Measurements from ENCODE around the gene FGF14.

The FGF14 gene

DNA sequence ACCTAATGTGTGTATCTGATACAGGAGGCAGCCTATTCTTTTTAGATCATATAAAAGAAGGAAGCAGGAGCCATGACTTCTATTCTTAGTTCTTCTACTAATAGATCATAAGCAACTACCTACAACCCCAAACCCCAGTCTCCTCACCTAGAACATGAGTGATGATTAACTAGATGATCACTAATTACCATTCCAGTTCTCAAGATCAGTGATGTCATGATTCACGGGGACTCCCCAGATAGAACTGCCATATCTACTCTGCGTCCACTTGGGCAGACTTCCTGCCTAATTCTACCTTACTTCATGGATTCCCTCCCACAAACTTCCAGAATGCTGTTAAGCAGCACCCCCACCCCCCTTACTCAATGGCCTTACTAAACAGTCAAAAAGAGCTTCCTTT, 380.1 kb downstream of the FGF14 start:
- Histone ChIP-seq H3K36me3 (ENCODE audit: control insufficient read depth, insufficient read depth, low read length) (no peaks in the 10 kb centered on the region), H3K9me3 (ENCODE audit: control insufficient read depth, low read length) (no peaks in the 10 kb centered on the region), H3K27ac (no peak overlapping the region), H3K4me3 (ENCODE audit: low read depth, low read length) (no peak overlapping the region), H3K9ac (no peak overlapping the region), H3K79me2 (no peaks in the 10 kb centered on the region), H3K4me1 (no peaks in the 10 kb centered on the region), H2AFZ (no peak overlapping the region), H3K4me2 (ENCODE audit: low read length) (no peak overlapping the region), H3K27me3 (ENCODE audit: control insufficient read depth, insufficient read depth, low read length) (no peaks in the 10 kb centered on the region)
- TF ChIP-seq, protein P1, sequence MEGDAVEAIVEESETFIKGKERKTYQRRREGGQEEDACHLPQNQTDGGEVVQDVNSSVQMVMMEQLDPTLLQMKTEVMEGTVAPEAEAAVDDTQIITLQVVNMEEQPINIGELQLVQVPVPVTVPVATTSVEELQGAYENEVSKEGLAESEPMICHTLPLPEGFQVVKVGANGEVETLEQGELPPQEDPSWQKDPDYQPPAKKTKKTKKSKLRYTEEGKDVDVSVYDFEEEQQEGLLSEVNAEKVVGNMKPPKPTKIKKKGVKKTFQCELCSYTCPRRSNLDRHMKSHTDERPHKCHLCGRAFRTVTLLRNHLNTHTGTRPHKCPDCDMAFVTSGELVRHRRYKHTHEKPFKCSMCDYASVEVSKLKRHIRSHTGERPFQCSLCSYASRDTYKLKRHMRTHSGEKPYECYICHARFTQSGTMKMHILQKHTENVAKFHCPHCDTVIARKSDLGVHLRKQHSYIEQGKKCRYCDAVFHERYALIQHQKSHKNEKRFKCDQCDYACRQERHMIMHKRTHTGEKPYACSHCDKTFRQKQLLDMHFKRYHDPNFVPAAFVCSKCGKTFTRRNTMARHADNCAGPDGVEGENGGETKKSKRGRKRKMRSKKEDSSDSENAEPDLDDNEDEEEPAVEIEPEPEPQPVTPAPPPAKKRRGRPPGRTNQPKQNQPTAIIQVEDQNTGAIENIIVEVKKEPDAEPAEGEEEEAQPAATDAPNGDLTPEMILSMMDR (IDR thresholded peaks at IDR 0.05), result no peak

DNA sequence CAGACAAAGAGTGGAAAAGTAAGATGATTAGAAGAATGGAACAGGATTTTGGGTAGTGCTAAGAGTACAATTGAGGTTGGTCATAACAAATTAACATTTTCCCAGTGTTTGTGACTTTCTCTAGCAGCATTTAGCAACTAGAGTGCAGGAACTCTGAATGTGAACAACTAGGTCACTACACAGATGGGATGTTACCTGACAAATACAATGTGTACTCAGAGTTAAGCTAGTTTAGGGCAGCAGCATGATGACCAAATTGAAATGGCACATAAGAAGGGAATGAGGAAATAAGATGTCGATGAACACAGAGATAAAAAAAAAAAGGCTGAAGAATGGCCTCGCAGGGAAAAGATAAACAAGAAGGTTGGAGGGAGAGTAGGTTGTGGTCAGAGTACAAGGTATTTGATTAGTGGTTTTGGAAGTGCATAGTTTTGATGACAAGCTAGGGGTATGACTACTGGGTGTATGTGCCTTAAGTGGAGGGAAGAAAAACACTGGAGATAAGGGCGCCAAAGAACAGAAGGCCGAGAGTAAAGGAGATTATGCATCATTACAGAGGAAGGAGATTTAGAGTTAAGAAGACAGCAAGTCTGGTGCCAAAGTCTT, 381.1 kb downstream of the FGF14 start:
- Histone ChIP-seq H3K9me3 (ENCODE audit: control insufficient read depth, low read length) (no peaks in the 10 kb centered on the region), H3K4me3 (ENCODE audit: low read depth, low read length) (no peak overlapping the region), H3K4me1 (no peaks in the 10 kb centered on the region), H3K27me3 (ENCODE audit: control insufficient read depth, insufficient read depth, low read length) (no peaks in the 10 kb centered on the region), H3K79me2 (no peaks in the 10 kb centered on the region), H3K9ac (no peak overlapping the region), H3K4me2 (ENCODE audit: low read length) (no peak overlapping the region), H2AFZ (no peak overlapping the region), H3K27ac (no peak overlapping the region), H3K36me3 (ENCODE audit: control insufficient read depth, insufficient read depth, low read length) (no peaks in the 10 kb centered on the region)
- TF ChIP-seq, protein P1 (IDR thresholded peaks at IDR 0.05), result no peak

DNA sequence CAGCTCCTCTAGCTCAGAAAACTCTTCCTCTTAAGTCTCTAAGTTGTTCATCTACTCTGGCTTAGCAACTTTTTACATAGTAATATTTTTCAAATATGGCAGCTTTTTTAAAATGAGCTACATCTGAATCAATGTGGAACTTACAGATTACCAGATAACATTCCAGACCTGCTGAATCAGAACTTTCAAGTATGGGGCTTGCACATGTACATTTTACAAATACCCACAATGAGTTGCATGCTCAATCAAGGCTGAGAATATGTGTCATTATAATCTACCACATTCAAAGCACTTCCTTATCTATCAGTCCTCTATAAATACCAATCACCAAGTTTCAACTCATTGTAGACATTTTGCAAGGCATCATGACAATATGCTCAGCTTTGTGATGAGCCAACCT, 383.1 kb downstream of the FGF14 start:
- no peak overlapping the region for H3K4me3 ChIP-seq (ENCODE audit: low read depth, low read length)
- H2AFZ ChIP-seq, result no peak overlapping the region
- TF ChIP-seq, protein P1 (IDR thresholded peaks at IDR 0.05), result no peak
- no peaks in the 10 kb centered on the region for H3K79me2 ChIP-seq
- no peaks in the 10 kb centered on the region for H3K27me3 ChIP-seq (ENCODE audit: control insufficient read depth, insufficient read depth, low read length)
- no peaks in the 10 kb centered on the region for H3K9me3 ChIP-seq (ENCODE audit: control insufficient read depth, low read length)
- no peak overlapping the region for H3K27ac ChIP-seq
- no peaks in the 10 kb centered on the region for H3K4me1 ChIP-seq
- H3K36me3 ChIP-seq (ENCODE audit: control insufficient read depth, insufficient read depth, low read length), result no peaks in the 10 kb centered on the region
- H3K9ac ChIP-seq, result no peak overlapping the region
- H3K4me2 ChIP-seq (ENCODE audit: low read length), result no peak overlapping the region

DNA sequence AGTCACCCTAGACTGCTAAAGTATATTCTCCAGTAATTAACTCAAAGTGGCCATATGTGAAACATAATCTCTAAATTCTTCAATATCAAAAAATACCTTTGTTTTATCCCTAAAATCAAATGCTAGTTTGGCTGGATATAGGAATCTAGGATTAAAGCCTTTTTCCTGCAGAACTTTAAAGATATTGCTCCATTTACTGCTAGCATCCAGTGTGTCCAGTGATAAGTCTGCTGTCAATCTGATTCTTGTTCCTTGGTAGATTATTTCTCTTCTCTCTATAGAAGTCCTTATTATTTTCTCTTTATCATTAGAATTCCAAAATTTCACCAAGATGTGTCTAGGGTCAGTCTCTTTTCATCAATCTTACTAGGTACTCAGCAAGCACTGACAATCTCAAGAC, 384.6 kb downstream of the FGF14 start:
- H3K27ac ChIP-seq, result no peak overlapping the region
- H3K4me3 ChIP-seq (ENCODE audit: low read depth, low read length), result no peak overlapping the region
- no peaks in the 10 kb centered on the region for H3K9me3 ChIP-seq (ENCODE audit: control insufficient read depth, low read length)
- H3K27me3 ChIP-seq (ENCODE audit: control insufficient read depth, insufficient read depth, low read length), result no peaks in the 10 kb centered on the region
- H3K4me2 ChIP-seq (ENCODE audit: low read length), result no peak overlapping the region
- no peak overlapping the region for H2AFZ ChIP-seq
- no peaks in the 10 kb centered on the region for H3K79me2 ChIP-seq
- no peaks in the 10 kb centered on the region for H3K36me3 ChIP-seq (ENCODE audit: control insufficient read depth, insufficient read depth, low read length)
- TF ChIP-seq, protein P1 (IDR thresholded peaks at IDR 0.05), result no peak
- H3K9ac ChIP-seq, result no peak overlapping the region
- H3K4me1 ChIP-seq, result no peaks in the 10 kb centered on the region
